WTC11 (cell line): ENCODE results near the gene BACH2. TPM values are rescaled to one million over a fixed set of nuclear protein-coding genes. Genes with fewer than 3 reads are reported as not detected.

Experiments used
- ATAC-seq: fragments of 200-7000 bp; cut with Tn5 transposase; 2 replicates; pipeline ENCODE4 v1.10.0; 2021; ENCODE audit warnings: mild to moderate bottlenecking, moderate library complexity
- CTCF ChIA-PET: fragments of 300-600 bp; sonication (Branson Sonifier 250); formaldehyde crosslinking; loops from one replicate; lab custom pipeline; 2021; ENCODE audit warnings: antibody characterized with exemption; lab: Charles Lee
- POLR2A ChIA-PET: fragments of 350-600 bp; sonication (Branson Sonifier 250); formaldehyde crosslinking; loops from one replicate; lab custom pipeline; 2021; ENCODE audit warnings: antibody characterized with exemption; lab: Charles Lee
- DNase-seq: peaks from one replicate; pipeline ENCODE4 v3.0.0; 2021; ENCODE audit warnings: low spot score
- H3K27ac Mint-ChIP-seq: 2 replicates; pipeline ENCODE4 v1.8.0; 2021; ENCODE audit warnings: mixed read lengths
- H3K27me3 Mint-ChIP-seq: 2 replicates; pipeline ENCODE4 v1.8.0; 2021; ENCODE audit warnings: low read depth, mild to moderate bottlenecking, moderate library complexity, mixed read lengths
- H3K36me3 Mint-ChIP-seq: 2 replicates; pipeline ENCODE4 v1.8.0; 2021; ENCODE audit warnings: mixed read lengths
- H3K4me1 Mint-ChIP-seq: 2 replicates; pipeline ENCODE4 v1.8.0; 2022; ENCODE audit warnings: mixed read lengths
- H3K4me3 Mint-ChIP-seq: 2 replicates; pipeline ENCODE4 v1.8.0; 2021; ENCODE audit warnings: mild to moderate bottlenecking, moderate library complexity, mixed read lengths
- H3K9me3 Mint-ChIP-seq: 2 replicates; pipeline ENCODE4 v1.8.0; 2021; ENCODE audit warnings: mixed read lengths
- AR ChIP-seq: fragments of 250-450 bp; sonication (Bioruptor Pico); IDR thresholded peaks from 2 replicates; pipeline ENCODE4 v1.9.0; 2021; ENCODE audit warnings: mild to moderate bottlenecking
- ATF1 ChIP-seq: sonication (generic); formaldehyde crosslinking; IDR thresholded peaks from 2 replicates; pipeline ENCODE4 v1.8.1; 2023; ENCODE audit warnings: mild to moderate bottlenecking, moderate library complexity, missing genetic modification reagents
- CDX4 ChIP-seq: fragments of 250-450 bp; sonication (Bioruptor Pico); IDR thresholded peaks from 2 replicates; pipeline ENCODE4 v1.9.0; 2021; ENCODE audit warnings: moderate library complexity, mild to moderate bottlenecking, inconsistent platforms, borderline replicate concordance
- CTCF ChIP-seq: fragments of 200-600 bp; IDR thresholded peaks from 2 replicates; pipeline ENCODE4 v1.8.0; 2022; ENCODE audit warnings: antibody characterized with exemption
- E2F4 ChIP-seq: sonication (generic); formaldehyde crosslinking; IDR thresholded peaks from 2 replicates; pipeline ENCODE4 v1.8.1; 2022; ENCODE audit warnings: low read depth, mild to moderate bottlenecking, moderate library complexity, missing genetic modification reagents, borderline replicate concordance
- ERG ChIP-seq: fragments of 250-450 bp; sonication (Bioruptor Pico); IDR thresholded peaks from 2 replicates; pipeline ENCODE4 v1.8.0; 2021; ENCODE audit warnings: mild to moderate bottlenecking
- ESRRA ChIP-seq: sonication (generic); formaldehyde crosslinking; IDR thresholded peaks from 2 replicates; pipeline ENCODE4 v1.8.1; 2022; ENCODE audit warnings: mild to moderate bottlenecking, missing genetic modification reagents, borderline replicate concordance
- FOXK1 ChIP-seq: sonication (generic); formaldehyde crosslinking; IDR thresholded peaks from 2 replicates; pipeline ENCODE4 v1.8.0; 2022; ENCODE audit warnings: mild to moderate bottlenecking, moderate library complexity, missing genetic modification reagents
- GABPB1 ChIP-seq: sonication (generic); formaldehyde crosslinking; IDR thresholded peaks from 2 replicates; pipeline ENCODE4 v1.8.1; 2023; ENCODE audit warnings: mild to moderate bottlenecking, missing genetic modification reagents
- MYBL2 ChIP-seq: sonication (generic); formaldehyde crosslinking; IDR thresholded peaks from 2 replicates; pipeline ENCODE4 v1.8.1; 2023; ENCODE audit warnings: mild to moderate bottlenecking, moderate library complexity, missing genetic modification reagents
- PRRX2 ChIP-seq: fragments of 250-450 bp; sonication (Bioruptor Pico); IDR thresholded peaks from 2 replicates; pipeline ENCODE4 v1.8.0; 2021; ENCODE audit warnings: mild to moderate bottlenecking
- SMAD4 ChIP-seq: sonication (generic); formaldehyde crosslinking; IDR thresholded peaks from 2 replicates; pipeline ENCODE4 v1.8.0; 2022; ENCODE audit warnings: mild to moderate bottlenecking, missing genetic modification reagents
- SOX15 ChIP-seq: fragments of 250-450 bp; sonication (Bioruptor Pico); IDR thresholded peaks from 2 replicates; pipeline ENCODE4 v1.9.0; 2021; ENCODE audit warnings: mild to moderate bottlenecking
- TCF7 ChIP-seq: sonication (generic); formaldehyde crosslinking; IDR thresholded peaks from 2 replicates; pipeline ENCODE4 v1.8.0; 2022; ENCODE audit warnings: mild to moderate bottlenecking, low read depth, missing genetic modification reagents, moderate library complexity
- USF1 ChIP-seq: sonication (generic); formaldehyde crosslinking; IDR thresholded peaks from 2 replicates; pipeline ENCODE4 v1.8.0; 2022; ENCODE audit warnings: mild to moderate bottlenecking, missing genetic modification reagents
- ZNF232 ChIP-seq: sonication (generic); formaldehyde crosslinking; IDR thresholded peaks from 2 replicates; pipeline ENCODE4 v1.8.0; 2022; ENCODE audit warnings: mild to moderate bottlenecking, missing genetic modification reagents
- total RNA-seq: library from RNA; stranded (reverse); gene quantifications from 3 replicates; pipeline ENCODE4 v1.2.3, GENCODE V29; 2021

Gene BACH2
- total RNA-seq, 1 experiment from 2014 or later: 5.9 TPM

GRCh38 chr6:90180526-90180925, 116.1 kb downstream of the BACH2 start:
- CTCF ChIA-PET: interaction anchor here (5.3 kb wide), 1 partner anchor 240 kb away, joined by 31 read pairs; no protein-coding TSS in a partner anchor
- no peaks in the 10 kb centered on the region for H3K36me3 Mint-ChIP-seq
- no peak overlapping the region for H3K27ac Mint-ChIP-seq
- peaks cover 11% of the 10 kb centered on the region for H3K9me3 Mint-ChIP-seq
- TF ChIP-seq ESRRA (CRISPR knock-in tag) (no peak), AR (CRISPR knock-in tag) (no peak), E2F4 (no peak)
- TF ChIP-seq, all 79 proteins: peak for 0
- ATAC-seq (no peak), DNase-seq (no peak)
- Mint-ChIP-seq H3K4me3 (no peak overlapping the region), H3K27me3 (no peaks in the 10 kb centered on the region), H3K4me1 (peaks cover 8% of the 10 kb centered on the region; the same call in 1 of the 2 replicates)
- POLR2A ChIA-PET: no interaction called here

- Mint-ChIP-seq H3K9me3 (peaks cover 11% of the 10 kb centered on the region), H3K4me3 (no peak overlapping the region), H3K27me3 (no peaks in the 10 kb centered on the region), H3K4me1 (peaks cover 6% of the 10 kb centered on the region; the same call in 1 of the 2 replicates), H3K36me3 (no peaks in the 10 kb centered on the region), H3K27ac (no peak overlapping the region)
- ChIA-PET POLR2A (no interaction called here), CTCF (interaction anchor here (5.3 kb wide), 1 partner anchor 239 kb away, joined by 31 read pairs; no protein-coding TSS in a partner anchor)
- DNase-seq (no peak), ATAC-seq (no peak)
- TF ChIP-seq USF1: no peak
- peak; percentile 60 for TF ChIP-seq CTCF
These were observed 117.2 kb downstream of the BACH2 start for GRCh38 chr6:90179190-90180169.

- ATAC-seq (no peak), DNase-seq (no peak)
- H3K27me3 Mint-ChIP-seq: no peaks in the 10 kb centered on the region
- H3K9me3 Mint-ChIP-seq: peaks cover 11% of the 10 kb centered on the region
- no peaks in the 10 kb centered on the region for H3K36me3 Mint-ChIP-seq
- TF ChIP-seq CDX4 (CRISPR knock-in tag): no peak
- TF ChIP-seq ERG (CRISPR knock-in tag): no peak
- no peak for TF ChIP-seq ZNF232
- no peak for TF ChIP-seq USF1
- no peak for TF ChIP-seq SMAD4 (CRISPR knock-in tag)
- TF ChIP-seq TCF7 (CRISPR knock-in tag): no peak
- TF ChIP-seq MYBL2 (CRISPR knock-in tag): no peak
- no peak for TF ChIP-seq FOXK1 (CRISPR knock-in tag)
- TF ChIP-seq PRRX2: no peak
- no peak for TF ChIP-seq CTCF
- no peak for TF ChIP-seq SOX15 (CRISPR knock-in tag)
- no peak for TF ChIP-seq GABPB1
- TF ChIP-seq ATF1 (CRISPR knock-in tag): no peak
- peaks cover 6% of the 10 kb centered on the region; the same call in 1 of the 2 replicates for H3K4me1 Mint-ChIP-seq
- CTCF ChIA-PET: interaction anchor here (0.9 to 5.3 kb wide), 2 partner anchors 235 to 238 kb away, joined by 3 to 31 read pairs; no protein-coding TSS in a partner anchor
- POLR2A ChIA-PET: no interaction called here
- H3K27ac Mint-ChIP-seq: no peak overlapping the region
- H3K4me3 Mint-ChIP-seq: no peak overlapping the region
These were observed 118.2 kb downstream of the BACH2 start for GRCh38 chr6:90178384-90178855.
